ENCODE data around the gene TAF15.

Gene TAF15

GRCh38 chr17:35808962-35809854, at the start of gene TAF15:
Gene TAF15 (plus strand): TSS chr17:35809484. CDS start chr17:35809570, 86 bp downstream.
- DNase-seq (ENCODE audit: low spot score), result peak; percentile 98

- DNase-seq (ENCODE audit: low spot score), result no peak
Observed at GRCh38 chr17:35760587-35760986, 48.7 kb upstream of the TAF15 start, which contains the start of gene C17orf50. Gene C17orf50 (plus strand): TSS chr17:35760887. CDS start chr17:35760942, 55 bp downstream.

- no peak for DNase-seq (ENCODE audit: low spot score)
Observed at GRCh38 chr17:35761601-35762000, 47.7 kb upstream of the TAF15 start.

- DNase-seq (ENCODE audit: low spot score), result no peak
Observed at GRCh38 chr17:35763767-35764122, 45.5 kb upstream of the TAF15 start.

- peak; percentile 87 for DNase-seq (ENCODE audit: low spot score)
Observed at GRCh38 chr17:35764123-35764991, 44.9 kb upstream of the TAF15 start.

GRCh38 chr17:35765086-35765710, 44.1 kb upstream of the TAF15 start:
- DNase-seq (ENCODE audit: low spot score), result no peak

GRCh38 chr17:35765756-35766488, 43.4 kb upstream of the TAF15 start:
- DNase-seq (ENCODE audit: low spot score), result no peak

GRCh38 chr17:35766489-35766877, 42.8 kb upstream of the TAF15 start:
- DNase-seq (ENCODE audit: low spot score), result no peak

GRCh38 chr17:35766903-35767510, 42.3 kb upstream of the TAF15 start:
- DNase-seq (ENCODE audit: low spot score), result peak; percentile 27

- DNase-seq (ENCODE audit: low spot score), result no peak
Observed at GRCh38 chr17:35768797-35769196, 40.5 kb upstream of the TAF15 start.

- no peak for DNase-seq (ENCODE audit: low spot score)
Observed at GRCh38 chr17:35769895-35770486, 39.3 kb upstream of the TAF15 start.

GRCh38 chr17:35773129-35773528, 36.2 kb upstream of the TAF15 start:
- no peak for DNase-seq (ENCODE audit: low spot score)

- no peak for DNase-seq (ENCODE audit: low spot score)
Observed at GRCh38 chr17:35773679-35774425, 35.4 kb upstream of the TAF15 start.

GRCh38 chr17:35774499-35774898, 34.8 kb upstream of the TAF15 start:
- no peak for DNase-seq (ENCODE audit: low spot score)

GRCh38 chr17:35775039-35775438, 34.2 kb upstream of the TAF15 start:
- DNase-seq (ENCODE audit: low spot score), result no peak

- no peak for DNase-seq (ENCODE audit: low spot score)
Observed at GRCh38 chr17:35775583-35775982, 33.7 kb upstream of the TAF15 start.

GRCh38 chr17:35778641-35779196, 30.6 kb upstream of the TAF15 start:
- DNase-seq (ENCODE audit: low spot score), result no peak

- DNase-seq (ENCODE audit: low spot score), result no peak
Observed at GRCh38 chr17:35780950-35781349, 28.3 kb upstream of the TAF15 start.

- DNase-seq (ENCODE audit: low spot score), result no peak
Observed at GRCh38 chr17:35784895-35785294, 24.4 kb upstream of the TAF15 start.

GRCh38 chr17:35786941-35787432, 22.3 kb upstream of the TAF15 start:
- no peak for DNase-seq (ENCODE audit: low spot score)
